Fibroblast of the aortic adventitia (primary cell): ENCODE data around the gene COX4I1. TPM values are rescaled to one million over a fixed set of nuclear protein-coding genes. Genes with fewer than 3 reads are reported as not detected.
"Not testable (repeated sequence)": the region's sequence is repeated elsewhere in the genome, so short reads cannot be mapped to it uniquely, and the experiment has no call there.

Experiments used
- DNase-seq: peaks from one replicate; pipeline ENCODE4 v3.0.0-alpha.2; 2010; ENCODE audit warnings: low read depth
- H3K4me3 ChIP-seq: 2 replicates; pipeline ENCODE4 v1.5.1; 2011; ENCODE audit warnings: low read depth, mild to moderate bottlenecking, control low read depth, low read length, moderate library complexity
- CTCF ChIP-seq: IDR thresholded peaks from 2 replicates; pipeline ENCODE4 v1.5.1; 2011; ENCODE audit warnings: mild to moderate bottlenecking, low read length, control low read depth, inconsistent platforms; ENCODE audit not compliant: insufficient read depth
- total RNA-seq: library from RNA; depleted of rRNA; stranded (reverse); fragments of >200 nt; gene quantifications from 2 replicates; pipeline ENCODE4 v1.2.3, GENCODE V29; 2012; ENCODE audit warnings: low replicate concordance

COX4I1 gene
- total RNA-seq, 1 donor: 421 TPM

GRCh38 chr16:85812811-85813700 is 13.6 kb downstream of the COX4I1 start:
- no peak for DNase-seq
- no peak for TF ChIP-seq CTCF
- no peak overlapping the region for H3K4me3 ChIP-seq

- TF ChIP-seq CTCF: no peak
- H3K4me3 ChIP-seq: no peak overlapping the region
- no peak for DNase-seq
These were observed 16.7 kb downstream of the COX4I1 start for GRCh38 chr16:85816159-85816558.

- not testable (repeated sequence) for DNase-seq, H3K4me3 ChIP-seq
These were observed 17.7 kb downstream of the COX4I1 start for GRCh38 chr16:85817195-85817594.

- H3K4me3 ChIP-seq: no peak overlapping the region
- peak; percentile 81 for TF ChIP-seq CTCF
These were observed 19.8 kb downstream of the COX4I1 start for GRCh38 chr16:85819245-85819644.

GRCh38 chr16:85819771-85820170 is 20.3 kb downstream of the COX4I1 start:
- DNase-seq: peak; percentile 5
- no peak for TF ChIP-seq CTCF
- no peak overlapping the region for H3K4me3 ChIP-seq

More at GRCh38 chr16:85819245-85819644, 19.8 kb downstream of the COX4I1 start:
- DNase-seq: peak; percentile 76

GRCh38 chr16:85820604-85821372 is 21.3 kb downstream of the COX4I1 start:
- H3K4me3 ChIP-seq: no peak overlapping the region
- TF ChIP-seq CTCF: no peak
- DNase-seq: no peak

- DNase-seq: peak; percentile 73
- peak; percentile 92 for TF ChIP-seq CTCF
- H3K4me3 ChIP-seq: no peak overlapping the region
These were observed 22.1 kb downstream of the COX4I1 start for GRCh38 chr16:85821390-85822135.
